SK-N-MC (cell line): ENCODE results near the gene PITX2.

Experiments used
- EZH2 ChIP-seq: fragments of 200-600 bp; sonication (generic); IDR thresholded peaks from one replicate; pipeline ENCODE4 v1.6.1; 2017; ENCODE audit warnings: antibody characterized with exemption
- POLR2AphosphoS5 ChIP-seq: IDR thresholded peaks from 2 replicates; pipeline ENCODE4 v1.6.1; 2012; ENCODE audit warnings: mild to moderate bottlenecking, low read depth, low read length, borderline replicate concordance

- TF ChIP-seq EZH2 (no peak), POLR2AphosphoS5 (no peak)
Observed at GRCh38 chr4:110602061-110602460, 20.8 kb downstream of the PITX2 start.
